HepG2 (cell line): ENCODE data around the gene LUZP1. TPM values are rescaled to one million over a fixed set of nuclear protein-coding genes. Genes with fewer than 3 reads are reported as not detected.

Experiments used
- AHDC1 ChIP-seq: sonication (generic); formaldehyde crosslinking; IDR thresholded peaks from 2 replicates; pipeline ENCODE4 v1.5.1; 2020; ENCODE audit warnings: mild to moderate bottlenecking, missing genetic modification reagents, borderline replicate concordance
- ASH2L ChIP-seq: fragments of 300-600, 200-600 bp; sonication (generic); IDR thresholded peaks from 2 replicates; pipeline ENCODE4 v1.7.0; 2017; ENCODE audit warnings: low read depth, mild to moderate bottlenecking, moderate library complexity, mixed read lengths, low read length; ENCODE audit not compliant: insufficient read length
- E2F1 ChIP-seq: sonication (generic); formaldehyde crosslinking; IDR thresholded peaks from 2 replicates; pipeline ENCODE4 v1.5.0; 2020; ENCODE audit warnings: missing genetic modification reagents
- ETV5 ChIP-seq: IDR thresholded peaks from 2 replicates; pipeline ENCODE4 v1.6.1; 2018; ENCODE audit warnings: missing biosample characterization, missing genetic modification reagents, inconsistent platforms, borderline replicate concordance
- KDM1A ChIP-seq: IDR thresholded peaks from 2 replicates; pipeline ENCODE4 v1.6.1; 2016; ENCODE audit warnings: missing compliant biosample characterization
- KDM5B ChIP-seq: sonication (generic); formaldehyde crosslinking; IDR thresholded peaks from 2 replicates; pipeline ENCODE4 v1.4.0; 2020; ENCODE audit warnings: missing genetic modification reagents, mild to moderate bottlenecking, borderline replicate concordance
- MAFF ChIP-seq: IDR thresholded peaks from 2 replicates; pipeline ENCODE4 v1.6.1; 2011; ENCODE audit warnings: low read depth, low read length, improper control_type of control experiment
- NR0B2 ChIP-seq: sonication (generic); formaldehyde crosslinking; IDR thresholded peaks from 2 replicates; pipeline ENCODE4 v1.4.0; 2020; ENCODE audit warnings: mild to moderate bottlenecking, missing genetic modification reagents
- RELA ChIP-seq: sonication (generic); formaldehyde crosslinking; IDR thresholded peaks from 2 replicates; pipeline ENCODE4 v1.4.0; 2020; ENCODE audit warnings: missing genetic modification reagents
- SNAI1 ChIP-seq: sonication (generic); formaldehyde crosslinking; IDR thresholded peaks from 2 replicates; pipeline ENCODE4 v1.5.0; 2020; ENCODE audit warnings: mild to moderate bottlenecking, missing genetic modification reagents, borderline replicate concordance
- SPEN ChIP-seq: sonication (generic); formaldehyde crosslinking; IDR thresholded peaks from 2 replicates; pipeline ENCODE4 v1.5.1; 2020; ENCODE audit warnings: low read depth, mild to moderate bottlenecking, missing genetic modification reagents
- TBX3 ChIP-seq: fragments of 450-650 bp; IDR thresholded peaks from 2 replicates; pipeline ENCODE4 v1.6.1; 2017; ENCODE audit warnings: antibody characterized with exemption, mild to moderate bottlenecking, inconsistent platforms, borderline replicate concordance
- TCF7 ChIP-seq: sonication (generic); IDR thresholded peaks from 2 replicates; pipeline ENCODE4 v1.6.1; 2016; ENCODE audit warnings: antibody characterized with exemption, low read depth
- ZBTB2 ChIP-seq: sonication (generic); formaldehyde crosslinking; IDR thresholded peaks from 2 replicates; pipeline ENCODE4 v1.8.0; 2022; ENCODE audit warnings: low read depth, missing genetic modification reagents
- ZBTB43 ChIP-seq: sonication (generic); formaldehyde crosslinking; conservative IDR thresholded peaks from 2 replicates; pipeline ENCODE4 v1.4.0; 2020; ENCODE audit warnings: missing genetic modification reagents
- ZNF362 ChIP-seq: sonication (generic); formaldehyde crosslinking; IDR thresholded peaks from 2 replicates; pipeline ENCODE4 v1.4.0; 2020; ENCODE audit warnings: missing genetic modification reagents, mild to moderate bottlenecking, borderline replicate concordance
- ZNF761 ChIP-seq: sonication (generic); formaldehyde crosslinking; conservative IDR thresholded peaks from 2 replicates; pipeline ENCODE4 v1.4.0; 2020; ENCODE audit warnings: mild to moderate bottlenecking, missing genetic modification reagents
- polyA plus RNA-seq, 8 experiments: library from polyadenylated mRNA; depleted of rRNA in 3 of 8; stranded (reverse) in 7 of 8; unstranded in 1 of 8; fragments of >200 nt; fragmentation: Illumina TruSeq in 4 of 8; extraction: Trizol in 4 of 8; gene quantifications; 2 replicates each; pipeline versions ENCODE4 v1.2.1 to v1.2.3, GENCODE V29; 2011 to 2016; ENCODE audit warnings: low read depth in 4 of 8, missing spikeins in 1 of 8, mixed read lengths in 1 of 8; ENCODE audit not compliant: insufficient read depth in 1 of 8
- total RNA-seq, 5 experiments: library from RNA; depleted of rRNA; stranded (reverse); fragments of >200 nt; fragmentation: Illumina TruSeq; extraction: Trizol; gene quantifications; 2 replicates each; pipeline ENCODE4 v1.2.3, GENCODE V29; 2016; ENCODE audit warnings: low read depth in 1 of 5

LUZP1 gene
- total and polyA plus RNA-seq, 2 of the 13 experiments (the other 11 are each of a cell fraction or from before 2014, with no cell fraction given) = 6.9 to 12.7 TPM

- TF ChIP-seq RELA (no peak), TCF7 (peak; percentile 77), NR0B2 (CRISPR knock-in tag) (no peak), MAFF (no peak), AHDC1 (CRISPR knock-in tag) (peak; percentile 83), ZNF761 (CRISPR knock-in tag) (peak; percentile 83; the same call in 1 of the 2 replicates), ETV5 (CRISPR knock-in tag) (peak; percentile 53; the same call in 1 of the 2 replicates), KDM5B (CRISPR knock-in tag) (peak; percentile 30; the same call in 1 of the 2 replicates), ASH2L (no peak), KDM1A (CRISPR knock-in tag) (peak; percentile 89), SPEN (CRISPR knock-in tag) (peak; percentile 58; the same call in 1 of the 2 replicates), E2F1 (CRISPR knock-in tag) (no peak), ZBTB2 (CRISPR knock-in tag) (no peak), TBX3 (peak; percentile 75; the same call in 1 of the 2 replicates), ZNF362 (CRISPR knock-in tag) (peak; percentile 52; the same call in 1 of the 2 replicates), ZBTB43 (0 out of 2 replicates have a peak, but pooled peaks have one; percentile 46), SNAI1 (CRISPR knock-in tag) (no peak)
These were observed 19.0 kb upstream of the LUZP1 start (continued) for GRCh38 chr1:23187637-23188036.
